Neural cell (in vitro differentiated cells): ENCODE results near the gene RYR1.

Experiments used
- EZH2 ChIP-seq: fragments of 200-600, 300-800 bp; shearing (Covaris generic), sonication (generic); IDR thresholded peaks from 2 replicates; pipeline ENCODE4 v1.6.1; 2014; ENCODE audit warnings: antibody characterized with exemption, low read length, borderline replicate concordance, mild to moderate bottlenecking; ENCODE audit not compliant: insufficient read depth, poor library complexity, severe bottlenecking
- RAD21 ChIP-seq: fragments of 450-650 bp; conservative IDR thresholded peaks from 2 replicates; pipeline ENCODE4 v1.6.1; 2014; ENCODE audit warnings: antibody characterized with exemption, mild to moderate bottlenecking, moderate library complexity
- SMC3 ChIP-seq: fragments of 450-650 bp; conservative IDR thresholded peaks from 2 replicates; pipeline ENCODE4 v1.6.1; 2014; ENCODE audit warnings: antibody characterized with exemption, mild to moderate bottlenecking, moderate library complexity; ENCODE audit not compliant: poor library complexity
- TF ChIP-seq, protein P1 (sequence below): fragments of 450-650 bp; IDR thresholded peaks from 2 replicates; pipeline ENCODE4 v1.5.1; 2014; ENCODE audit warnings: antibody characterized with exemption, mild to moderate bottlenecking, moderate library complexity; ENCODE audit not compliant: poor library complexity, severe bottlenecking

DNA sequence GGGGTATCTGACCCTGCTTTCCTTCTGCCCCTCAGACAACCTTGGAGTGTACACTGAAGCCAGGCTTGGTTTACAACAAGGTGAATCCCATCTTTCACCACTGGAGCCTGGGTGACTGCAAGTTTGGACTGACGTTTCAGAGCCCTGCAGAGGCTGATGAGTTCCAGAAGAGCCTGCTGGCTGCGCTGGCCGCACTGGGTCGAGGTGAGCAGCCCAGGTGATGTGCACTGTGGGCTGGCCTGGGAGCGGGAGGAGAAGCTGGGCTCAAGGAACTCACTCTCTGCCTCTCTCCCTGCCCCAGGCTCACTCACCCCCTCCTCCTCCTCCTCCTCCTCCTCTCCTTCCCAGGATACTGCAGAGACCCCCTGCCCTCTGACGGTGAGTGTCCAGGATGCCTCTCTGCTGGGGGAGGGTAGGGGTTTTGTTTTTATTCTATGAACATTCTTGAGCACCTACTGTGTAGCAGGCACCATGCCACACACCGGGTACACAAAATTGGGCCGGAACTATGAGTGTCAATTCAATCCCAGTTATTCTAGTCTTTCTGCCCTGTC is 41.5 kb upstream of the RYR1 start:
- TF ChIP-seq, protein P1, sequence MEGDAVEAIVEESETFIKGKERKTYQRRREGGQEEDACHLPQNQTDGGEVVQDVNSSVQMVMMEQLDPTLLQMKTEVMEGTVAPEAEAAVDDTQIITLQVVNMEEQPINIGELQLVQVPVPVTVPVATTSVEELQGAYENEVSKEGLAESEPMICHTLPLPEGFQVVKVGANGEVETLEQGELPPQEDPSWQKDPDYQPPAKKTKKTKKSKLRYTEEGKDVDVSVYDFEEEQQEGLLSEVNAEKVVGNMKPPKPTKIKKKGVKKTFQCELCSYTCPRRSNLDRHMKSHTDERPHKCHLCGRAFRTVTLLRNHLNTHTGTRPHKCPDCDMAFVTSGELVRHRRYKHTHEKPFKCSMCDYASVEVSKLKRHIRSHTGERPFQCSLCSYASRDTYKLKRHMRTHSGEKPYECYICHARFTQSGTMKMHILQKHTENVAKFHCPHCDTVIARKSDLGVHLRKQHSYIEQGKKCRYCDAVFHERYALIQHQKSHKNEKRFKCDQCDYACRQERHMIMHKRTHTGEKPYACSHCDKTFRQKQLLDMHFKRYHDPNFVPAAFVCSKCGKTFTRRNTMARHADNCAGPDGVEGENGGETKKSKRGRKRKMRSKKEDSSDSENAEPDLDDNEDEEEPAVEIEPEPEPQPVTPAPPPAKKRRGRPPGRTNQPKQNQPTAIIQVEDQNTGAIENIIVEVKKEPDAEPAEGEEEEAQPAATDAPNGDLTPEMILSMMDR = no peak
- TF ChIP-seq RAD21 (no peak), EZH2 (no peak), SMC3 (no peak)
